GM21367 (cell line): Measurements from ENCODE around the gene ADGRB2.

ENCODE experiments used
- ATAC-seq: cut with Tn5 transposase; IDR thresholded peaks from one replicate; pipeline ENCODE4 v1.9.1; 2021; ENCODE audit not compliant: unreplicated experiment

ADGRB2 gene

GRCh38 chr1:31795096-31795675 is 31.0 kb upstream of the ADGRB2 start:
- no peak for ATAC-seq

DNA sequence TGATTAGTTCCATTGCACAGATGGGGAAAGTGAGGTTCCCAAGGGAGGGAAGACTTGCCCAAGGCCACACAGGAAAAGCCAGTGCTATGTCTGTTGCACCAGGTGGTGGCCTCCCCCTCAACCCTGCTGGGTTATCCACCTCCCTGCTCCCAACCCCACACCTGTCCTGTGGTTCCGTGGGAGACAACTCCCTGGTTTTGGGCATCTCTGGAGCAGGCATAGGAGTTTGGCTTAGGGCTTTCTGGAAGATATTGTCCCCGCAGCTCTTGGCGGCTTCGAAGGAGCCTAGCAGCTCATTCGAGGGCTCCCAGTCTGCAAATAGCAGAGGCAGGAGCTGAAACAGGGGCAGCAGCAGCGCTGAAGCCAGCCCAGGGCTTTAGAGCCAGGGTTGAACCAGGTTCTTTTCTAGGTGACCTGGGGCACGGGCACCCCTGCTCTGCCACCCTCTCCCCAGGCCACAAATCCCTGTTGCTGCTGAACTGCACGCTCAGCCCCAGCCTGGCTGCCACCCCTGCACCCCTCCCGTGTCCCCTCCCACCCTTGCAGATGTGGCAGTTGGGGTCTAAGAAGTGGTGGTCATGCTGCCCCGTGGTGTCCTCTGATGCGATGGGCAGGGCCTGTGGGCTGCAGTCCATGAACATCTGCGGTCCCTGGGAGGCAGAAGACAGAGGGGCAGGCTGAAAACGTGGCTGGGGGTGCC is 29.6 kb upstream of the ADGRB2 start:
- no peak for ATAC-seq

DNA sequence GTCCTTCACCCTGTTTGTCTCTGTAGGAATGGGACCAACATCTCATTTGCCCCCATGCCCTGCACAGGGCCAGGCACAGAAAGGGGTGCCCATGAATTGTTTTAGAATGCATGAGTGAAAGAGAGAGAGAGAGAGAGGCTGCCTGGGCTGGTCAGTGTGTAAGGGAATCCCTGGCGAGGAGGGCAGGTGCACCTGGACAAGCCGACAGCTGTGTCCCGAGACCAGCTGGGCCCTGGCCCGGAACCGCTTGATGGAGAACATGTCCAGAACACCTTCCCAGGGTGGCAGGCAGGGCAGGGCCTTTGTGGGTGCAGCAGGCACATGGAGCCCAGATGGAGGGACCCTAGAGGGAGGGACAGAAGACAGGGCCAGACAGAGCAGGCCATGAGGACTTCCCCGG is 28.9 kb upstream of the ADGRB2 start:
- no peak for ATAC-seq

- ATAC-seq, result no peak
Measured at GRCh38 chr1:31792541-31792940, 28.4 kb upstream of the ADGRB2 start.

- ATAC-seq, result no peak
Measured at GRCh38 chr1:31792116-31792515, 28.0 kb upstream of the ADGRB2 start.

DNA sequence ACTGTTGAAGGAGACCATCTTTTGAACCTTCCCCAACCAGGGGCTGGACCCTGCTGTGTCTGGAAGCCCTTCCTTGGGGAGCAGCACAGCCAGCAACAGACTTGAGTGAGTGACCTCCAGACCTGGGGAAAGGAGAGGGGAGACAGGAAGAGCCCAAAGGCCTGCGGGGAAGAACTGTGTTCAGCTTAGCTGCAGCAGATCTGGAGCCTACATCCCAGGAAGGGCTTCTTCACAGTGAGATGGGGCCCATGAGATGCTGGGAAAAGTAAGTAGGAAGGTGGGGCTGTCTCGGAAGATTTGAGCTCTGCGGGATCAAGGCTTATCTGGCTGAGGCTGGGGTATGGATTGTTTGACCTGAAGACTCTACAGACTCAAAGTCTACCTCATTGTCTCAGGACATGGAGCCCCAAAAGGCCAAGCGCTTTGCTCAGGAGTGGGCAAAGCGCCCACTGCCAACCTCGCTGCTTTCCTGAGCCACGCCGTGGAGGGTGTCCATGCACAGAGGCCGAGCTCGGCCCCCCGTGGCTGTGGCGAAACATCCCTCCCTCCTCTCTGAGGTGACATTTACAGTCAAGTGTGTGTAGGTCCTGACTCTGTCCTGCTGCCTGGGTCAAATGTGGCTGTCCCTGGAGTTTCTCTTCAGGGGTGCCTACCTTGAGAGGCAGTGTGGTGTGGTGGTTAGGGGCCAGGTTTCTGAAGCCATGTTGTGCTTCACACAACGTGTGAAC is 27.2 kb upstream of the ADGRB2 start:
- ATAC-seq, result no peak

DNA sequence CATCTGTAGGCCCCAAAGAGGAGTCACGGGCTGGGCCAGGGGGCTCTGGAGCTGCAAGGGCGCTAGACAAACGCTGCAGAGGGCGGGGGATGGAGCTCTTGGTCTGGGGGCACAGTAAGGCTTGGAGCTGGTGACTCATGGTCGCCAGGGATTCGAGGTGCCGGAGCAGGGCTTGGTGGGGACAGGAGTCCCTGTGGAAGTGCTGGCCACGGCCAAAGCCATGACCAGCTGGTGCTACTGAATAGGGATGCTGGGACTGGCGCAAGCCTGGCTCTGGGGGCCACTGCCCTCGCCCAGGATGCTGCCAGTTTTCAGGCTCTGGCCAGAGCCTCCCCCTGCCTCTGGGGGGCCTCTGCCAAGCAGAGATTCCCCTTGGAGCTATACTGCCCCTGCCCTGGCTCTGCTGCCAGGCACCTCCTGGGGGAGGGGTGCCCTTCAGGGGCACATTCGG is 26.5 kb upstream of the ADGRB2 start:
- ATAC-seq, result no peak

DNA sequence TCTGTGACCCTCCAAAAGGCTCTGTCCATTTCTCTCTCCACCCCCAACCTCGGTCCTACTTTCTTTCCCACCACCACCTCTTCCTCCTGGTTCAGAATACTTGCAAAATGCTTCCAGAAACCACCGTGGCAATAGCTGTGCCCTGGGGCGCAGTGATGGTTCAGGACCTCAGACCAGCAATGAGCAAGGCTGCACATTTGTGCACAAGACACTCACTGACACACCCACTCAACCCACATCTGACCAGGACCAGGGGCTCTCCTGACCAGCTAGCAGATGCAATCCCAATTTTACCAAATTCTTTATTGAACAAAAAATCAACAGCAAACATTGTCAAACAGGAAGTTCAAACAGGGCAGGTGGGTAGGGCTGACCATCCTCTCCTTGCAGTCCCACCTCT is 26.0 kb upstream of the ADGRB2 start:
- ATAC-seq, result no peak

- ATAC-seq, result no peak
Measured at GRCh38 chr1:31789259-31790065, 25.3 kb upstream of the ADGRB2 start.

GRCh38 chr1:31788825-31789256 is 24.7 kb upstream of the ADGRB2 start:
- no peak for ATAC-seq

- peak; percentile 64 for ATAC-seq
Measured at GRCh38 chr1:31788138-31788824, 24.1 kb upstream of the ADGRB2 start.

DNA sequence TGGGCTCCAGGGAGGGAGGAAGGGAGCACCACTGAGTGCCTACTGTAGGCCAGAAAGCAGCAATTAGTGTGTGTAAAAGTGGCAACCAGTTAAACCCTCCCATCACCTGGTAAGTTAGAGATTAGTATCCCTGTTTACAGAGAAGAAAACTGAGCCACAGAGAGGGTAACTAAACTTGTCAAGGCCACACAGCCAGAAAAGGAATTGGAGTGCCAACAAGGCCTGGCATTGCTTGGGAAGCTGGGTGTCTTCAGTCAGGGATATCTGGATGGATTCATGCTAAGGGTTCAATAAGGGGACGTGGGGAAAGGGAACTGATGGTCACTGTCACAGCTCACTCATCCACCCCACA is 23.6 kb upstream of the ADGRB2 start:
- no peak for ATAC-seq

- ATAC-seq, result no peak
Measured at GRCh38 chr1:31787261-31787660, 23.1 kb upstream of the ADGRB2 start.

- no peak for ATAC-seq
Measured at GRCh38 chr1:31786366-31787060, 22.4 kb upstream of the ADGRB2 start.

- no peak for ATAC-seq
Measured at GRCh38 chr1:31785947-31786290, 21.8 kb upstream of the ADGRB2 start.

DNA sequence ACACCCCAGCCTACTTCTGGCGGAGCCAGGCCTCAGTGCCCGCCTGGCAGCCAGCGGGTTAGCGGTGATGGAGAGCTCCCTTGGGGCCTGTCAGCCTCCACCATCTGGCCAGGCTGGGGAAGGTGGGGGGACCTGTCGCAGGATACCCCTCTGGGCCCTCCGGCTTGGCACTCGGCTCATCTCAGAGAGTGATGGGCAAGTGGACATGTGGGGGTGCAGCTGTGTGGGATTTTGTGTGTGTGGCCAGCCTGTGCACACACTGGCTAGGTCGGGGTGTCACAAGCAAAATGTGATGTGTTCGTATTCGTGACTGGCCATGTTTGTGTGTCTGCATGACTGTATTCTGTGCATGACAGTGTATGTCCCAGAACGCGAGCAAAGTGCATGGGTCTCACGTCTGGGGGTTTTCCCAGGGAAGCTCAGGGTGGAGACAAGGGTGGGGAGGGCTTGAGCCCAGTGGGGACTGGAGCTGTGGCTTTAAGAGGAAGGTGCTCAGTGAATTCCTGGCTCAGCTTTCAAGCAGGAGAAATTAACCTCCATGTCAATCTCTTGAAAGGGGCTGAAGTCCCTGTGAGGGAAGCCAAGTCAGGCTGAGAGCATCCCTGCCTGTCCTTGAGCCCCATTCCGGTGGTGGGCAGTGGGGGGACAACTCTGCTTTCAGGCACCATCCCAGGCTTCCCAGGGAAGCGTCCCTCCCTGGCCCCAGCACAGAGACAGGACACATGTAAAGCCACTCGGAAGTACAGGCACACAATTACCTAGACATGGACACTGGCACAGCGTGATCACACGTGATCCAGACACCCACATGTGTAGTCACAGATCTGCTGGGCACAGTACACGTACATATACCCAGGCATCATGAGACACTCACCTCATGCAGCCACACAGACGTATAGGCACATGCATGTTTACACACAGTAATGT is 21.1 kb upstream of the ADGRB2 start:
- no peak for ATAC-seq

- ATAC-seq, result no peak
Measured at GRCh38 chr1:31784356-31785019, 20.3 kb upstream of the ADGRB2 start.

DNA sequence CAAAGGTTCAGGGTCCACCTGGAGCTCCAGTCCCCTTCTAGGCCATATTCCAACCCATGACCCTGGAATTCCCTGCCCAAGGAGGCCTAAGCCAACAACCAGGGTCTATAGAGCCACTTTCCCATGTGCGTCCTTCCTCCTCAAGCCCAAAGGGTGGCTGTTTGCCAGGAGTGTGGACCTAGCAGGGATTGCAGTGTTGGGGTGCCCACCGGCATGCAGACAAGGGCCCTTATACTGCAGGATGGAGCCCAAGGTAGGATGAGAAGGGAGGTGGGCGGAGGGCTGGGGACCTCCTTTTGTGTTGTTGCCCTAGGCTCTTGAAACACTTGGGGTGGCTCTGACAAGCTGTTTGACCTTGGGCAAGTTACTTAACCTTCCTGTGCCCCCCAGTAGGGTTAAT is 19.7 kb upstream of the ADGRB2 start:
- ATAC-seq, result no peak
